HepG2 (cell line): ENCODE data around the gene RPLP1. TPM values are rescaled to one million over a fixed set of nuclear protein-coding genes. Genes with fewer than 3 reads are reported as not detected.

Source experiments
- BRCA1 ChIP-seq: sonication (generic); formaldehyde crosslinking; IDR thresholded peaks from 2 replicates; pipeline ENCODE4 v1.4.0; 2020; ENCODE audit warnings: missing genetic modification reagents
- BRF2 ChIP-seq: sonication (generic); formaldehyde crosslinking; IDR thresholded peaks from 2 replicates; pipeline ENCODE4 v1.8.1; 2022; ENCODE audit warnings: mild to moderate bottlenecking, missing genetic modification reagents
- CBX1 ChIP-seq: IDR thresholded peaks from one replicate; pipeline ENCODE4 v1.6.1; 2016; ENCODE audit warnings: antibody characterized with exemption, low read depth
- GATAD1 ChIP-seq: IDR thresholded peaks from 2 replicates; pipeline ENCODE4 v1.6.1; 2016; ENCODE audit warnings: missing genetic modification reagents, missing compliant biosample characterization
- HDAC1 ChIP-seq: sonication (generic); formaldehyde crosslinking; IDR thresholded peaks from 2 replicates; pipeline ENCODE4 v1.5.1; 2020; ENCODE audit warnings: mild to moderate bottlenecking, missing genetic modification reagents
- HMGXB4 ChIP-seq, 2 experiments: sonication (generic) in 1 of 2; formaldehyde crosslinking in 1 of 2; IDR thresholded peaks; 2 replicates each; pipeline versions ENCODE4 v1.4.0 to v1.6.1; 2018 to 2020; ENCODE audit warnings: missing genetic modification reagents in 2 of 2, borderline replicate concordance in 1 of 2, low read depth in 1 of 2, mild to moderate bottlenecking in 1 of 2, missing biosample characterization in 1 of 2
- HNF4G ChIP-seq, 2 experiments: sonication (generic) in 1 of 2; formaldehyde crosslinking in 1 of 2; IDR thresholded peaks; 2 replicates each; pipeline versions ENCODE4 v1.4.0 to v1.6.1; 2011 to 2020; ENCODE audit warnings: borderline replicate concordance in 2 of 2, low read depth in 2 of 2, mild to moderate bottlenecking in 2 of 2, low read length in 1 of 2, missing genetic modification reagents in 1 of 2, moderate library complexity in 1 of 2
- KAT7 ChIP-seq: IDR thresholded peaks from 2 replicates; pipeline ENCODE4 v1.6.1; 2018; ENCODE audit warnings: borderline replicate concordance, missing compliant biosample characterization
- MAX ChIP-seq: IDR thresholded peaks from 2 replicates; pipeline ENCODE4 v1.6.1; 2012; ENCODE audit warnings: inconsistent platforms
- MIER3 ChIP-seq: IDR thresholded peaks from 2 replicates; pipeline ENCODE4 v1.6.1; 2016; ENCODE audit warnings: missing compliant biosample characterization, borderline replicate concordance
- NKX3-1 ChIP-seq: sonication (generic); formaldehyde crosslinking; IDR thresholded peaks from 2 replicates; pipeline ENCODE4 v1.5.0; 2020; ENCODE audit warnings: missing genetic modification reagents
- NR2F2 ChIP-seq: IDR thresholded peaks from 2 replicates; pipeline ENCODE4 v1.6.1; 2012; ENCODE audit warnings: low read depth, inconsistent platforms, borderline replicate concordance
- POLR2A ChIP-seq, 2 experiments: IDR thresholded peaks; 2 replicates each; pipeline ENCODE4 v1.6.1; 2011; ENCODE audit warnings: low read depth in 2 of 2, low read length in 2 of 2, mild to moderate bottlenecking in 1 of 2, moderate library complexity in 1 of 2; ENCODE audit not compliant: insufficient read depth in 1 of 2
- POLR2AphosphoS2 ChIP-seq: IDR thresholded peaks from 2 replicates; pipeline ENCODE4 v1.6.1; 2011; ENCODE audit warnings: low read depth, low read length, improper control_type of control experiment
- TCF7 ChIP-seq: sonication (generic); IDR thresholded peaks from 2 replicates; pipeline ENCODE4 v1.6.1; 2016; ENCODE audit warnings: antibody characterized with exemption, low read depth
- TOPORS ChIP-seq: sonication (generic); formaldehyde crosslinking; IDR thresholded peaks from 2 replicates; pipeline ENCODE4 v1.8.0; 2023; ENCODE audit warnings: mild to moderate bottlenecking, missing genetic modification reagents
- ZBTB33 ChIP-seq: sonication (generic); formaldehyde crosslinking; IDR thresholded peaks from 2 replicates; pipeline ENCODE4 v1.4.0; 2020; ENCODE audit warnings: missing genetic modification reagents
- ZBTB34 ChIP-seq: sonication (generic); formaldehyde crosslinking; IDR thresholded peaks from 2 replicates; pipeline ENCODE4 v1.8.0; 2022; ENCODE audit warnings: mild to moderate bottlenecking, missing genetic modification reagents
- ZC3H13 ChIP-seq: sonication (generic); formaldehyde crosslinking; IDR thresholded peaks from 2 replicates; pipeline ENCODE4 v1.8.1; 2023; ENCODE audit warnings: mild to moderate bottlenecking, missing genetic modification reagents, moderate library complexity
- ZGPAT ChIP-seq: IDR thresholded peaks from 2 replicates; pipeline ENCODE4 v1.6.1; 2016; ENCODE audit warnings: mild to moderate bottlenecking
- ZNF546 ChIP-seq: sonication (generic); formaldehyde crosslinking; conservative IDR thresholded peaks from 2 replicates; pipeline ENCODE4 v1.8.1; 2023; ENCODE audit warnings: mild to moderate bottlenecking, missing genetic modification reagents
- polyA plus RNA-seq, 8 experiments: library from polyadenylated mRNA; depleted of rRNA in 3 of 8; stranded (reverse) in 7 of 8; unstranded in 1 of 8; fragments of >200 nt; fragmentation: Illumina TruSeq in 4 of 8; extraction: Trizol in 4 of 8; gene quantifications; 2 replicates each; pipeline versions ENCODE4 v1.2.1 to v1.2.3, GENCODE V29; 2011 to 2016; ENCODE audit warnings: low read depth in 4 of 8, missing spikeins in 1 of 8, mixed read lengths in 1 of 8; ENCODE audit not compliant: insufficient read depth in 1 of 8
- total RNA-seq, 5 experiments: library from RNA; depleted of rRNA; stranded (reverse); fragments of >200 nt; fragmentation: Illumina TruSeq; extraction: Trizol; gene quantifications; 2 replicates each; pipeline ENCODE4 v1.2.3, GENCODE V29; 2016; ENCODE audit warnings: low read depth in 1 of 5

Gene RPLP1
- total and polyA plus RNA-seq, 2 of the 13 experiments (the other 11 are each of a cell fraction or from before 2014, with no cell fraction given): 817 to 929 TPM

GRCh38 chr15:69452692-69453521, at the start of gene RPLP1 (continued):
- no peak for TF ChIP-seq ZBTB33 (CRISPR knock-in tag)
- TF ChIP-seq NKX3-1 (CRISPR knock-in tag): peak; percentile 91
- peak; percentile 96 for TF ChIP-seq POLR2AphosphoS2
- peak; percentile 76; the same call in 1 of the 2 replicates for TF ChIP-seq ZGPAT (CRISPR knock-in tag)
- TF ChIP-seq ZBTB34: peak; percentile 75
- peak; percentile 59 for TF ChIP-seq KAT7 (CRISPR knock-in tag)
- TF ChIP-seq TOPORS (CRISPR knock-in tag): peak; percentile 84
- TF ChIP-seq ZC3H13 (CRISPR knock-in tag): peak; percentile 24
- peak; percentile 66 for TF ChIP-seq HDAC1
- peak in 1 of 2 experiments; percentile 78; a peak in 2 of 4 replicates for TF ChIP-seq HMGXB4 (CRISPR knock-in tag; IDR thresholded peaks at IDR 0.05; ENCODE audit: borderline replicate concordance in 1 of 2, low read depth in 1 of 2)
- peak; percentile 77 for TF ChIP-seq GATAD1
- no peak for TF ChIP-seq CBX1
- TF ChIP-seq MAX: peak; percentile 85
- TF ChIP-seq NR2F2: no peak
- TF ChIP-seq TCF7: no peak
- no peak; the same call in 1 of the 2 replicates for TF ChIP-seq ZNF546 (CRISPR knock-in tag)
- peak; percentile 94 for TF ChIP-seq BRCA1 (CRISPR knock-in tag)
- no peak for TF ChIP-seq BRF2 (CRISPR knock-in tag)
- peak; percentile 99 to 100 for TF ChIP-seq POLR2A (IDR thresholded peaks at IDR 0.05; ENCODE audit: insufficient read depth in 1 of 2, low read depth in 2 of 2, low read length in 2 of 2)
- TF ChIP-seq MIER3 (CRISPR knock-in tag): peak; percentile 29; the same call in 1 of the 2 replicates
- TF ChIP-seq HNF4G (IDR thresholded peaks at IDR 0.05; ENCODE audit: borderline replicate concordance, low read depth, low read length): no peak
- TF ChIP-seq HNF4G (CRISPR knock-in tag; IDR thresholded peaks at IDR 0.05; ENCODE audit: borderline replicate concordance, low read depth): no peak
